HepG2 (cell line): ENCODE results near the gene PDZD7. TPM values are rescaled to one million over a fixed set of nuclear protein-coding genes. Genes with fewer than 3 reads are reported as not detected.
A peak's percentile ranks its signal among the peaks of the same experiment; 100 is the strongest.

Source experiments
- AKAP8 ChIP-seq: sonication (generic); formaldehyde crosslinking; IDR thresholded peaks from 2 replicates; pipeline ENCODE4 v1.5.1; 2020; ENCODE audit warnings: mild to moderate bottlenecking, missing genetic modification reagents
- BHLHE40 ChIP-seq: IDR thresholded peaks from 2 replicates; pipeline ENCODE4 v1.6.1; 2011; ENCODE audit warnings: low read length, improper control_type of control experiment
- CHCHD3 ChIP-seq: sonication (generic); formaldehyde crosslinking; IDR thresholded peaks from 2 replicates; pipeline ENCODE4 v1.8.0; 2022; ENCODE audit warnings: mild to moderate bottlenecking, missing genetic modification reagents, moderate library complexity
- RBM22 ChIP-seq: fragments of 200-400 bp; formaldehyde crosslinking; optimal IDR thresholded peaks from 2 replicates; pipeline ENCODE3; 2017; ENCODE audit warnings: mild to moderate bottlenecking, low read length, moderate library complexity
- RXRB ChIP-seq: IDR thresholded peaks from 2 replicates; pipeline ENCODE4 v1.6.1; 2016; ENCODE audit warnings: borderline replicate concordance, missing genetic modification reagents, missing compliant biosample characterization
- TEAD3 ChIP-seq: optimal IDR thresholded peaks from 2 replicates; pipeline ENCODE3; 2016; ENCODE audit warnings: borderline replicate concordance
- ZC3H4 ChIP-seq: sonication (generic); formaldehyde crosslinking; IDR thresholded peaks from 2 replicates; pipeline ENCODE4 v1.4.0; 2020; ENCODE audit warnings: missing genetic modification reagents, borderline replicate concordance
- ZNF431 ChIP-seq: sonication (generic); formaldehyde crosslinking; IDR thresholded peaks from 2 replicates; pipeline ENCODE4 v1.9.0; 2022; ENCODE audit warnings: missing genetic modification reagents, low read depth, mild to moderate bottlenecking, borderline replicate concordance
- polyA plus RNA-seq, 8 experiments: library from polyadenylated mRNA; depleted of rRNA in 3 of 8; stranded (reverse) in 7 of 8; unstranded in 1 of 8; fragments of >200 nt; fragmentation: Illumina TruSeq in 4 of 8; extraction: Trizol in 4 of 8; gene quantifications; 2 replicates each; pipeline versions ENCODE4 v1.2.1 to v1.2.3, GENCODE V29; 2011 to 2016; ENCODE audit warnings: low read depth in 4 of 8, missing spikeins in 1 of 8, mixed read lengths in 1 of 8; ENCODE audit not compliant: insufficient read depth in 1 of 8
- total RNA-seq, 5 experiments: library from RNA; depleted of rRNA; stranded (reverse); fragments of >200 nt; fragmentation: Illumina TruSeq; extraction: Trizol; gene quantifications; 2 replicates each; pipeline ENCODE4 v1.2.3, GENCODE V29; 2016; ENCODE audit warnings: low read depth in 1 of 5
- TF ChIP-seq, protein P1 (sequence below): sonication (generic); formaldehyde crosslinking; IDR thresholded peaks from 2 replicates; pipeline ENCODE4 v1.5.0; 2020; ENCODE audit warnings: mild to moderate bottlenecking, missing genetic modification reagents
- TF ChIP-seq, protein P2 (sequence below): sonication (generic); formaldehyde crosslinking; IDR thresholded peaks from 2 replicates; pipeline ENCODE4 v1.4.0; 2020; ENCODE audit warnings: missing genetic modification reagents, borderline replicate concordance
- TF ChIP-seq, protein P3 (sequence below): IDR thresholded peaks from 2 replicates; pipeline ENCODE4 v1.6.1; 2018; ENCODE audit warnings: missing genetic modification reagents, mild to moderate bottlenecking, missing compliant biosample characterization
- TF ChIP-seq, protein P4 (sequence below): sonication (generic); formaldehyde crosslinking; IDR thresholded peaks from 2 replicates; pipeline ENCODE4 v1.4.0; 2020; ENCODE audit warnings: missing genetic modification reagents, borderline replicate concordance
- TF ChIP-seq, protein P5 (sequence below): sonication (generic); formaldehyde crosslinking; IDR thresholded peaks from 2 replicates; pipeline ENCODE4 v1.4.0; 2020; ENCODE audit warnings: missing genetic modification reagents

PDZD7 gene
- total and polyA plus RNA-seq, 2 of the 13 experiments (the other 11 are each of a cell fraction or from before 2014, with no cell fraction given): 0.58 to 0.73 TPM

DNA sequence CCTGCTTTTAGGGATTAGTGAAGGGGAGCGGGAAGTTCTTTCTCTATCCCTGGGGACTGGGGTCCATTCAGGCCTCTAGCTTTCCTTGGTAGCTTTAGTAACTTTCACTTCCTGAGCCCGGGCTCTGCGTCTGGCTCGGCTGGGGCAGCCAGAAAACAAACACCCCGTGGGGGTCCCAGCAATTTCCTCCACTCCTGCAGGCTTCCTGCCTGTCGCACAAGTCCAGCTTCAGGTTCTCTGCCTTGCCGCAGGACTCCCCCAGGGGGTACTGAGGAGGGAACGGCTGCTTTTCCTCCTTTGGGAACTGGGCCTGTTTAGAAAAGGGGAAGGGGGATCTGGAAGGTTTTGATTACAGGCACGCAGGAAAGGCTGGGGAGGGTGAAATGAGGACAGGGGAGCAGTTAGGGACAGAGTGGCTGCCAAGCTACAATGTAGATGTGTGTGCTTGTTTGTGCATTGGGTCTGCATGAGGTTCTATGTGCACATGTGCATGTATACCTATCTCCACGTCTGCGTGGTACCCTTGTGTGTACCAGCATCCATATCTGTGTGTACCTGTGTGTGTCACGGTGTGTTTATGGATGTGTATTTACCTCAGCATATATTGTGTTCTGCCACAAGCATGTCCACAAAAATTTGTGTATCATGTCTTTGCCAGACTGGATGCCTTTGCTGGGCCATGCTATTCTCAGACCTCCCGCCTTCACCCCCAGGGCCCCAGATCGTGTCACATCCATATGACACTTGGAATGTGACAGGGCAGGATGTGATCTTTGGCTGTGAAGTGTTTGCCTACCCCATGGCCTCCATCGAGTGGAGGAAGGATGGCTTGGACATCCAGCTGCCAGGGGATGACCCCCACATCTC is 32.9 kb upstream of the PDZD7 start (continued):
- TF ChIP-seq, protein P1, sequence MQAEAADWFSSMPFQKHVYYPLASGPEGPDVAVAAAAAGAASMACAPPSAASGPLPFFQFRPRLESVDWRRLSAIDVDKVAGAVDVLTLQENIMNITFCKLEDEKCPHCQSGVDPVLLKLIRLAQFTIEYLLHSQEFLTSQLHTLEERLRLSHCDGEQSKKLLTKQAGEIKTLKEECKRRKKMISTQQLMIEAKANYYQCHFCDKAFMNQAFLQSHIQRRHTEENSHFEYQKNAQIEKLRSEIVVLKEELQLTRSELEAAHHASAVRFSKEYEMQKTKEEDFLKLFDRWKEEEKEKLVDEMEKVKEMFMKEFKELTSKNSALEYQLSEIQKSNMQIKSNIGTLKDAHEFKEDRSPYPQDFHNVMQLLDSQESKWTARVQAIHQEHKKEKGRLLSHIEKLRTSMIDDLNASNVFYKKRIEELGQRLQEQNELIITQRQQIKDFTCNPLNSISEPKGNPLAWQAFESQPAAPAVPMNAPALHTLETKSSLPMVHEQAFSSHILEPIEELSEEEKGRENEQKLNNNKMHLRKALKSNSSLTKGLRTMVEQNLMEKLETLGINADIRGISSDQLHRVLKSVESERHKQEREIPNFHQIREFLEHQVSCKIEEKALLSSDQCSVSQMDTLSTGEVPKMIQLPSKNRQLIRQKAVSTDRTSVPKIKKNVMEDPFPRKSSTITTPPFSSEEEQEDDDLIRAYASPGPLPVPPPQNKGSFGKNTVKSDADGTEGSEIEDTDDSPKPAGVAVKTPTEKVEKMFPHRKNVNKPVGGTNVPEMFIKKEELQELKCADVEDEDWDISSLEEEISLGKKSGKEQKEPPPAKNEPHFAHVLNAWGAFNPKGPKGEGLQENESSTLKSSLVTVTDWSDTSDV (CRISPR knock-in tag): no peak
- TF ChIP-seq RXRB (CRISPR knock-in tag): 0 out of 2 replicates have a peak, but pooled peaks have one; percentile 13
- TF ChIP-seq, protein P2, sequence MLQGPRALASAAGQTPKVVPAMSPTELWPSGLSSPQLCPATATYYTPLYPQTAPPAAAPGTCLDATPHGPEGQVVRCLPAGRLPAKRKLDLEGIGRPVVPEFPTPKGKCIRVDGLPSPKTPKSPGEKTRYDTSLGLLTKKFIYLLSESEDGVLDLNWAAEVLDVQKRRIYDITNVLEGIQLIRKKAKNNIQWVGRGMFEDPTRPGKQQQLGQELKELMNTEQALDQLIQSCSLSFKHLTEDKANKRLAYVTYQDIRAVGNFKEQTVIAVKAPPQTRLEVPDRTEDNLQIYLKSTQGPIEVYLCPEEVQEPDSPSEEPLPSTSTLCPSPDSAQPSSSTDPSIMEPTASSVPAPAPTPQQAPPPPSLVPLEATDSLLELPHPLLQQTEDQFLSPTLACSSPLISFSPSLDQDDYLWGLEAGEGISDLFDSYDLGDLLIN: no peak
- peak; percentile 52 for TF ChIP-seq RBM22
- peak; percentile 16; the same call in 1 of the 2 replicates for TF ChIP-seq AKAP8 (CRISPR knock-in tag)
- TF ChIP-seq ZC3H4 (CRISPR knock-in tag): peak; percentile 33; the same call in 1 of the 2 replicates
- no peak for TF ChIP-seq BHLHE40
- TF ChIP-seq CHCHD3 (CRISPR knock-in tag): no peak
- TF ChIP-seq, protein P3, sequence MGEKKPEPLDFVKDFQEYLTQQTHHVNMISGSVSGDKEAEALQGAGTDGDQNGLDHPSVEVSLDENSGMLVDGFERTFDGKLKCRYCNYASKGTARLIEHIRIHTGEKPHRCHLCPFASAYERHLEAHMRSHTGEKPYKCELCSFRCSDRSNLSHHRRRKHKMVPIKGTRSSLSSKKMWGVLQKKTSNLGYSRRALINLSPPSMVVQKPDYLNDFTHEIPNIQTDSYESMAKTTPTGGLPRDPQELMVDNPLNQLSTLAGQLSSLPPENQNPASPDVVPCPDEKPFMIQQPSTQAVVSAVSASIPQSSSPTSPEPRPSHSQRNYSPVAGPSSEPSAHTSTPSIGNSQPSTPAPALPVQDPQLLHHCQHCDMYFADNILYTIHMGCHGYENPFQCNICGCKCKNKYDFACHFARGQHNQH (CRISPR knock-in tag): 0 out of 2 replicates have a peak, but pooled peaks have one; percentile 47
- peak; percentile 83 for TF ChIP-seq TEAD3 (CRISPR knock-in tag)
- peak; percentile 46; the same call in 1 of the 2 replicates for TF ChIP-seq ZNF431 (CRISPR knock-in tag)
- TF ChIP-seq, protein P4, sequence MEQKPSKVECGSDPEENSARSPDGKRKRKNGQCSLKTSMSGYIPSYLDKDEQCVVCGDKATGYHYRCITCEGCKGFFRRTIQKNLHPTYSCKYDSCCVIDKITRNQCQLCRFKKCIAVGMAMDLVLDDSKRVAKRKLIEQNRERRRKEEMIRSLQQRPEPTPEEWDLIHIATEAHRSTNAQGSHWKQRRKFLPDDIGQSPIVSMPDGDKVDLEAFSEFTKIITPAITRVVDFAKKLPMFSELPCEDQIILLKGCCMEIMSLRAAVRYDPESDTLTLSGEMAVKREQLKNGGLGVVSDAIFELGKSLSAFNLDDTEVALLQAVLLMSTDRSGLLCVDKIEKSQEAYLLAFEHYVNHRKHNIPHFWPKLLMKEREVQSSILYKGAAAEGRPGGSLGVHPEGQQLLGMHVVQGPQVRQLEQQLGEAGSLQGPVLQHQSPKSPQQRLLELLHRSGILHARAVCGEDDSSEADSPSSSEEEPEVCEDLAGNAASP (CRISPR knock-in tag): peak; percentile 44; the same call in 1 of the 2 replicates
- TF ChIP-seq, protein P5, sequence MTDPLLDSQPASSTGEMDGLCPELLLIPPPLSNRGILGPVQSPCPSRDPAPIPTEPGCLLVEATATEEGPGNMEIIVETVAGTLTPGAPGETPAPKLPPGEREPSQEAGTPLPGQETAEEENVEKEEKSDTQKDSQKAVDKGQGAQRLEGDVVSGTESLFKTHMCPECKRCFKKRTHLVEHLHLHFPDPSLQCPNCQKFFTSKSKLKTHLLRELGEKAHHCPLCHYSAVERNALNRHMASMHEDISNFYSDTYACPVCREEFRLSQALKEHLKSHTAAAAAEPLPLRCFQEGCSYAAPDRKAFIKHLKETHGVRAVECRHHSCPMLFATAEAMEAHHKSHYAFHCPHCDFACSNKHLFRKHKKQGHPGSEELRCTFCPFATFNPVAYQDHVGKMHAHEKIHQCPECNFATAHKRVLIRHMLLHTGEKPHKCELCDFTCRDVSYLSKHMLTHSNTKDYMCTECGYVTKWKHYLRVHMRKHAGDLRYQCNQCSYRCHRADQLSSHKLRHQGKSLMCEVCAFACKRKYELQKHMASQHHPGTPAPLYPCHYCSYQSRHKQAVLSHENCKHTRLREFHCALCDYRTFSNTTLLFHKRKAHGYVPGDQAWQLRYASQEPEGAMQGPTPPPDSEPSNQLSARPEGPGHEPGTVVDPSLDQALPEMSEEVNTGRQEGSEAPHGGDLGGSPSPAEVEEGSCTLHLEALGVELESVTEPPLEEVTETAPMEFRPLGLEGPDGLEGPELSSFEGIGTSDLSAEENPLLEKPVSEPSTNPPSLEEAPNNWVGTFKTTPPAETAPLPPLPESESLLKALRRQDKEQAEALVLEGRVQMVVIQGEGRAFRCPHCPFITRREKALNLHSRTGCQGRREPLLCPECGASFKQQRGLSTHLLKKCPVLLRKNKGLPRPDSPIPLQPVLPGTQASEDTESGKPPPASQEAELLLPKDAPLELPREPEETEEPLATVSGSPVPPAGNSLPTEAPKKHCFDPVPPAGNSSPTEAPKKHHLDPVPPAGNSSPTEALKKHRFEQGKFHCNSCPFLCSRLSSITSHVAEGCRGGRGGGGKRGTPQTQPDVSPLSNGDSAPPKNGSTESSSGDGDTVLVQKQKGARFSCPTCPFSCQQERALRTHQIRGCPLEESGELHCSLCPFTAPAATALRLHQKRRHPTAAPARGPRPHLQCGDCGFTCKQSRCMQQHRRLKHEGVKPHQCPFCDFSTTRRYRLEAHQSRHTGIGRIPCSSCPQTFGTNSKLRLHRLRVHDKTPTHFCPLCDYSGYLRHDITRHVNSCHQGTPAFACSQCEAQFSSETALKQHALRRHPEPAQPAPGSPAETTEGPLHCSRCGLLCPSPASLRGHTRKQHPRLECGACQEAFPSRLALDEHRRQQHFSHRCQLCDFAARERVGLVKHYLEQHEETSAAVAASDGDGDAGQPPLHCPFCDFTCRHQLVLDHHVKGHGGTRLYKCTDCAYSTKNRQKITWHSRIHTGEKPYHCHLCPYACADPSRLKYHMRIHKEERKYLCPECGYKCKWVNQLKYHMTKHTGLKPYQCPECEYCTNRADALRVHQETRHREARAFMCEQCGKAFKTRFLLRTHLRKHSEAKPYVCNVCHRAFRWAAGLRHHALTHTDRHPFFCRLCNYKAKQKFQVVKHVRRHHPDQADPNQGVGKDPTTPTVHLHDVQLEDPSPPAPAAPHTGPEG (CRISPR knock-in tag): 0 out of 2 replicates have a peak, but pooled peaks have one; percentile 18
